ENCODE measurements around the gene PNPO. TPM values are rescaled to one million over a fixed set of nuclear protein-coding genes. Genes with fewer than 3 reads are reported as not detected.

PNPO gene
- total and polyA plus RNA-seq, 8 donors: 7.6 to 44.2 (median 12.1) TPM; not detected in 1

GRCh38 chr17:47949197-47949759 is 7.9 kb downstream of the PNPO start:
- 2 to 3% (median 3%) methylated on average over 22 of the region's 22 CpGs for WGBS, 5 donors
- TF ChIP-seq EP300 (IDR thresholded peaks at IDR 0.05) (no peak), POLR2A (IDR thresholded peaks at IDR 0.05) (peak in 2 of 4 donors; percentile 5 to 19), CTCF (IDR thresholded peaks at IDR 0.05) (peak in 5 of 7 experiments; percentile 74 to 95 (median 88)), POLR2AphosphoS5 (IDR thresholded peaks at IDR 0.05) (peak; percentile 30 to 87 (median 82))
- Histone ChIP-seq H3K27me3 (no peaks in the 10 kb centered on the region), H3K4me1 (peaks cover 48 to 92% (median 74%) of the 10 kb centered on the region in 4 donors), H3K27ac (peak overlapping the region; percentile 86 to 94 (median 91)), H3K36me3 (peaks cover 6 to 58% (median 39%) of the 10 kb centered on the region in 4 donors), H3K9me3 (no peaks in the 10 kb centered on the region), H3K4me3 (peak overlapping the region; percentile 23 to 33 (median 28))
- peak; percentile 96 to 97 for DNase-seq
- intact Hi-C loops (cut with DNase I; ENCODE audit: low total_unique reads): no loop called here

GRCh38 chr17:47949946-47950345 is 8.6 kb downstream of the PNPO start:
- intact Hi-C loops (cut with DNase I; ENCODE audit: low total_unique reads): no loop called here
- TF ChIP-seq POLR2AphosphoS5 (IDR thresholded peaks at IDR 0.05) (peak in 2 of 3 donors; percentile 19 to 35), CTCF (IDR thresholded peaks at IDR 0.05) (no peak)
- Histone ChIP-seq H3K4me1 (peaks cover 48 to 85% (median 71%) of the 10 kb centered on the region in 4 donors), H3K36me3 (peaks cover 3 to 56% (median 36%) of the 10 kb centered on the region in 4 donors), H3K9me3 (no peaks in the 10 kb centered on the region), H3K27me3 (no peaks in the 10 kb centered on the region), H3K4me3 (peak overlapping the region in 2 of 4 donors; percentile 26 to 33), H3K27ac (peak overlapping the region; percentile 86 to 94 (median 91))
- DNase-seq: peak in 1 of 2 donors; percentile 86
- 21 to 37% (median 27%) methylated on average over 3 of the region's 3 CpGs for WGBS, 5 donors

- DNase-seq: peak in 1 of 2 donors; percentile 59
- 45 to 58% (median 50%) methylated on average over 4 of the region's 4 CpGs for WGBS, 5 donors
- peaks cover 3 to 52% (median 31%) of the 10 kb centered on the region in 4 donors for H3K36me3 ChIP-seq
- H3K4me3 ChIP-seq: peak overlapping the region in 1 of 4 donors; percentile 33
- H3K27ac ChIP-seq: peak overlapping the region; percentile 86 to 94 (median 91)
- H3K4me1 ChIP-seq: peaks cover 46 to 80% (median 66%) of the 10 kb centered on the region in 4 donors
- no peaks in the 10 kb centered on the region for H3K27me3 ChIP-seq
- intact Hi-C loops (cut with DNase I; ENCODE audit: low total_unique reads): no loop called here
- no peaks in the 10 kb centered on the region for H3K9me3 ChIP-seq
- TF ChIP-seq POLR2A (IDR thresholded peaks at IDR 0.05): no peak
- TF ChIP-seq CTCF (IDR thresholded peaks at IDR 0.05): no peak
Measured at GRCh38 chr17:47950448-47950847, 9.1 kb downstream of the PNPO start.

GRCh38 chr17:47952171-47953021 is 11.0 kb downstream of the PNPO start:
- Histone ChIP-seq H3K27ac (peak overlapping the region; percentile 85 to 94 (median 91)), H3K36me3 (peaks cover 0 to 39% (median 19%) of the 10 kb centered on the region in 4 donors), H3K9me3 (no peaks in the 10 kb centered on the region), H3K27me3 (no peaks in the 10 kb centered on the region), H3K4me3 (peak overlapping the region in 3 of 4 donors; percentile 8 to 53 (median 44)), H3K4me1 (peaks cover 34 to 62% (median 52%) of the 10 kb centered on the region in 4 donors)
- peak; percentile 66 to 72 for DNase-seq
- intact Hi-C loops (cut with DNase I; ENCODE audit: low total_unique reads): no loop called here
- TF ChIP-seq CTCF (IDR thresholded peaks at IDR 0.05) (no peak), POLR2AphosphoS5 (IDR thresholded peaks at IDR 0.05) (peak in 2 of 3 donors; percentile 49 to 64), EP300 (IDR thresholded peaks at IDR 0.05) (no peak), POLR2A (IDR thresholded peaks at IDR 0.05) (no peak)
- WGBS, 5 donors: 35 to 64% (median 40%) methylated on average over 12 of the region's 12 CpGs
